ENCODE data around the gene STK17A. TPM values are rescaled to one million over a fixed set of nuclear protein-coding genes. Genes with fewer than 3 reads are reported as not detected.

Gene STK17A
- total RNA-seq, 4 donors from 2014 or later, result 7.9 to 22.9 (median 16.4) TPM

DNA sequence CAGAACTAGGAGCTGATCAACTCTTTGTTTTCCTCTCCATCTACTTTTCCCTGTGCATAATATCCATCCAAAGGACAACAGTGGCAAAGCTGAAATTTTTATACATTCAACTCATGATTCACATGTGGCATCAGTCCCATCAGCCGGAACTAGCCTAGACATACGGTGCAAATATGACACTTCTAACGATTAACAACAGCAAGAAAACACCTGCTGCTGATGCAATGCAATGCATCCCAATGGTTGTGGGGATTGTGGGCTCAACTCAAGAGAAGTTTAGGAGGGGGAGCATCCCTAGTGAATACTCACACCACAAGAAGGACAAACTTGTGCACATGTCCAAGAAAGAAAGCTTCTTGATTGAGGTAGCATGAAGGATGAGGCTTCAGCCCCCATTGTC, 20.5 kb upstream of the STK17A start:
- WGBS, 2 donors, result 94 to 96% methylated on average over 3 of the region's 3 CpGs
- no peaks in the 10 kb centered on the region for H3K27me3 ChIP-seq
- DNase-seq, result no peak
- no peak overlapping the region for H3K4me3 ChIP-seq (replicated peaks in 1 of 3)
- TF ChIP-seq, protein P1, sequence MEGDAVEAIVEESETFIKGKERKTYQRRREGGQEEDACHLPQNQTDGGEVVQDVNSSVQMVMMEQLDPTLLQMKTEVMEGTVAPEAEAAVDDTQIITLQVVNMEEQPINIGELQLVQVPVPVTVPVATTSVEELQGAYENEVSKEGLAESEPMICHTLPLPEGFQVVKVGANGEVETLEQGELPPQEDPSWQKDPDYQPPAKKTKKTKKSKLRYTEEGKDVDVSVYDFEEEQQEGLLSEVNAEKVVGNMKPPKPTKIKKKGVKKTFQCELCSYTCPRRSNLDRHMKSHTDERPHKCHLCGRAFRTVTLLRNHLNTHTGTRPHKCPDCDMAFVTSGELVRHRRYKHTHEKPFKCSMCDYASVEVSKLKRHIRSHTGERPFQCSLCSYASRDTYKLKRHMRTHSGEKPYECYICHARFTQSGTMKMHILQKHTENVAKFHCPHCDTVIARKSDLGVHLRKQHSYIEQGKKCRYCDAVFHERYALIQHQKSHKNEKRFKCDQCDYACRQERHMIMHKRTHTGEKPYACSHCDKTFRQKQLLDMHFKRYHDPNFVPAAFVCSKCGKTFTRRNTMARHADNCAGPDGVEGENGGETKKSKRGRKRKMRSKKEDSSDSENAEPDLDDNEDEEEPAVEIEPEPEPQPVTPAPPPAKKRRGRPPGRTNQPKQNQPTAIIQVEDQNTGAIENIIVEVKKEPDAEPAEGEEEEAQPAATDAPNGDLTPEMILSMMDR (IDR thresholded peaks at IDR 0.05), result no peak
- no peak for TF ChIP-seq POLR2A (IDR thresholded peaks at IDR 0.05)
- H3K4me1 ChIP-seq, result no peaks in the 10 kb centered on the region
- intact Hi-C loops (cut with DNase I), result no loop called here
- no peak overlapping the region for H3K27ac ChIP-seq
- H3K9me3 ChIP-seq, result no peaks in the 10 kb centered on the region
- H3K36me3 ChIP-seq, result no peaks in the 10 kb centered on the region

DNA sequence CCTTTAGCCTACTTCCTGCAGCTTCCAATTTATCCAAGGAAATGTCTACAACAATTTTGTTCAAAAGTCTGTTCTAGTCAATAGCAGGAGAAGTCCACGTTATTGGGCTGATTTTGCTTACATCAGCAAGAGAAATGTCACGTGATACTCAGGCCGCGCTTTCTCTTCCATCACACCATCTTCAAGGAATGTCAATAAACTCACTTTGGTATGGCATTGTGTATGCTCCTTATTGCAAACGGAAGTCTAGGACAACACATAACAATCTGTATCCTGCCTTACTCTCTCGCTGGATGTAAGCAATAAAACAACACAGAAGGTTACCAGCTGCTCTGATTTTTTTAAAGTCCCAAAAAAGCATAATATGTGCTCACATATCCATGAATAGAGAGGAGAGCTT, 17.1 kb upstream of the STK17A start:
- Histone ChIP-seq H3K9me3 (no peaks in the 10 kb centered on the region), H3K4me3 (replicated peaks in 1 of 3) (no peak overlapping the region), H3K4me1 (no peaks in the 10 kb centered on the region), H3K27me3 (no peaks in the 10 kb centered on the region), H3K27ac (no peak overlapping the region), H3K36me3 (no peaks in the 10 kb centered on the region)
- intact Hi-C loops (cut with DNase I), result no loop called here
- TF ChIP-seq, protein P1 (IDR thresholded peaks at IDR 0.05), result no peak
- TF ChIP-seq POLR2A (IDR thresholded peaks at IDR 0.05), result no peak
- no peak for DNase-seq
- 69 to 74% methylated on average over 6 of the region's 6 CpGs for WGBS, 2 donors

DNA sequence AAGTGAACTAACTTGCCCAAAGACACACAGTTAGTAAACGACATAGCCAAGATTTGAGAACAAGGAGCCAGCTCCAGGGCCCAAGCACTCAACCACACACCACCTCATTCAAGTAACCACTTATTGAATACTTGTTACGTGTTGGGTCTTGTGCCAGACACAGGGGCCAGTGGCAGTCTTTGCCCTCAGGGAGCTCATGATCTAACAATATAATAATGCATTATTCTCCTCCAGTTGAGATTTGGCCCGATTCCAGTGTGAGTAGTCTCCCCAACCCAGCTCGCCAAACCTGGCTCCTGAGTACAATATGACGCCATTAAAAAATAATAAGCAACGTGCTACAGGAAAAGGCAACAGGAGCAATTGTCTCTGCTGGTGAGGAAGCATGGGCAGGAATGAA, 14.4 kb upstream of the STK17A start:
- WGBS, 2 donors, result 75 to 80% methylated on average over 6 of the region's 6 CpGs
- intact Hi-C loops (cut with DNase I), result no loop called here
- DNase-seq, result no peak

DNA sequence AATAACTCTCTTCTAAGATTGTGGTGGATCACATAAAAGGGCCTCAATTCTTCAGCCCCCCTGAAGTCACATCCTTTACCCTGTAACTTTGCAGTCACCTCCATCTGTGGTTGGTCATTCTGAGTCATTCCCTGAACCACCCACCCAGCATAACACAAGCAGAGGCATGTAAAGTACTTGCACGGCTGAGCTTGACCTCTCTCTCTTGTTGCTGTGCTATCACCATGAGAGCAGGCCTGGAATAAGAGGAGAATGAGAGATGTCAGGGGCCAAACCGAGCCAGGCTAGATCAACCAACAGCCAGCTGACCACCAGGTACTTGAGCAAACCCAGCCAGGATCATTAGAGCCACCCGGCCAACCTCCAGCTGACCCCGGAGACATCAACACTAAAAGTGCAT, 13.5 kb upstream of the STK17A start:
- Histone ChIP-seq H3K4me1 (no peaks in the 10 kb centered on the region), H3K36me3 (no peaks in the 10 kb centered on the region), H3K9me3 (no peaks in the 10 kb centered on the region), H3K27ac (no peak overlapping the region), H3K27me3 (no peaks in the 10 kb centered on the region), H3K4me3 (replicated peaks in 1 of 3) (no peak overlapping the region)
- WGBS, 2 donors, result 77 to 81% methylated on average over 4 of the region's 4 CpGs
- DNase-seq, result no peak
- TF ChIP-seq, protein P1 (IDR thresholded peaks at IDR 0.05), result no peak
- TF ChIP-seq POLR2A (IDR thresholded peaks at IDR 0.05), result no peak
- intact Hi-C loops (cut with DNase I), result no loop called here

More for the DNA sequence above, 14.4 kb upstream of the STK17A start:
- Histone ChIP-seq H3K27ac (no peak overlapping the region), H3K4me1 (no peaks in the 10 kb centered on the region), H3K27me3 (no peaks in the 10 kb centered on the region), H3K9me3 (no peaks in the 10 kb centered on the region), H3K4me3 (replicated peaks in 1 of 3) (no peak overlapping the region), H3K36me3 (no peaks in the 10 kb centered on the region)
- TF ChIP-seq, protein P1 (IDR thresholded peaks at IDR 0.05), result no peak
- no peak for TF ChIP-seq POLR2A (IDR thresholded peaks at IDR 0.05)

DNA sequence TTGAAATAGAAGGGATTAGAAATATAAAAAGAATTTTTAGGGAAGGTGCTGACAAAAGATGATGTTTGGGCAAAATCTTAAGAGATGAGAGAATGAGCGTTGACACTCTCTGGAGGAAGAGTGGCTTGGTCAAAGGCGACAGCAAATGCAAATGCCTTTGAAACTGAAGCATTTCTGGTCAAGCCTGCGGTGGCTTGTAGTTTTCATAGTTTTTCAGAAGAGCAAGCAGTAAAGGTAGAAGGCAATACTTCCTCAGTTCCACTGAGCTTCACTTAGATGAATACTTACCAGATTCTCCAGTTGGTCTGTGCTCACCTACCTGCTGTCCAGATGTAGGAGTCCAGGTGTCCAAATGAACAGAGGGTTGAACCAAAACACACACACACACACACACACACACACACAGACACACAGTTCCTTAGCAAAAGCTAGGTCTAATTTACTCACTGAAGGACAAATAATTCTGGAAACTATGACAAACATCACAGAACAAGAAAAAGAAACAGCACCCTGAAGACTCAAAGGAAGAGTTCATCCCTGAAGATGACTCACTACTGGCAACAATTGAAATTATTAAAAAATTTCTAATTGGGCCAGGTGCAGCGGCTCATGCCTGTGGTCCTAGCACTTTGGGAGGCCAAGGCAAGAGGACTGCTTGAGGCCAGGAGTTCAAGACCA, 12.1 kb upstream of the STK17A start:
- H3K36me3 ChIP-seq, result no peaks in the 10 kb centered on the region
- H3K27ac ChIP-seq, result no peak overlapping the region
- H3K27me3 ChIP-seq, result no peaks in the 10 kb centered on the region
- no peaks in the 10 kb centered on the region for H3K4me1 ChIP-seq
- WGBS, 2 donors, result 89 to 91% methylated on average over 4 of the region's 4 CpGs
- no peaks in the 10 kb centered on the region for H3K9me3 ChIP-seq
- H3K4me3 ChIP-seq (replicated peaks in 1 of 3), result no peak overlapping the region
- no peak for TF ChIP-seq POLR2A (IDR thresholded peaks at IDR 0.05)
- TF ChIP-seq, protein P1 (IDR thresholded peaks at IDR 0.05), result no peak
- intact Hi-C loops (cut with DNase I), result no loop called here
- no peak for DNase-seq
